ENCODE measurements around the gene RNF111.
A peak's percentile ranks its signal among the peaks of the same experiment; 100 is the strongest.
"Not testable (repeated sequence)": the region's sequence is repeated elsewhere in the genome, so short reads cannot be mapped to it uniquely, and the experiment has no call there.

Gene RNF111

DNA sequence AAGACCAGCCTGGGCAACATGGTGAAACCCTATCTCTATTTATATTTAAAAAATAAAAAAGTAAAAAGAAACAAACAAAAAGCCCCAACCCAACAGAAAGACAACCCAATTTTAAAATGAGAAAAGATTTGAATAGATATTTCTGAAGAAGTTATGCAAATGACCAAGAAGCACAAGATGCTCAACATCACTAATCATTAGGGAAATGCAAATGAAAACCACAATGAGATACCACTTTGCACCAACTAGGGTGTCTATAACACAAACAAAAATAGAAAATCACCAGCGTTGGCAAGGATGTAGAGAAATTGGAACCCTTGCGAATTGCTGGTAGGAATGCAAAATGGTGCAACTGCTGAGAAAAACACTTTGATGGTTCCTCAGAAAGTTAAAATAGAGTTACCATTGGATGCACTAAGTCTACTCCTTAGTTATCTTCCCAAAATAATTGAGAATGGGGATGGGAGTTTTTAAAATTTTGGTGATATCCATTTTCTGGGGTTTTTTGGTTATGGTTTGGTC lies 71.7 kb downstream of the RNF111 start:
- no peak for DNase-seq (ENCODE audit: low spot score)

DNA sequence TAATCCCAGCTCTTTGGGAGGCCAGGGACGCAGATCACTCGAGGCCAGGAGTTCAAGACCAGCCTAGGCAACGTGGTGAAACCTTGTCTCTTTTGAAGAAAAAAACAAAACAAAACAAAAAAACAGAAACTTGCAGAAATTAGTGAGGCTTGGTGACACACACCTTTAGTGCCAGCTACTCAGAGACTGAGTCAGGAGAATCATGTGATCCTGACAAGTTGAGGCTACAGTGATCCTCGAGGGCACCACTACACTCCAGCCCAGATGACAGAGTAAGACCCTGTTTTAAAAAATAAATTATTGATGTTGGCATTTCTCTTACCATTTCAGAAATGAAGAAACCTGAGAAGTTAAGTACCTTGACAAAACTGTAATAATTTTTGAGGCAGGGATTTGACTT lies 72.9 kb downstream of the RNF111 start:
- DNase-seq (ENCODE audit: low spot score): no peak

GRCh38 chr15:59063042-59063441 lies 75.6 kb downstream of the RNF111 start:
- DNase-seq (ENCODE audit: low spot score): no peak

DNA sequence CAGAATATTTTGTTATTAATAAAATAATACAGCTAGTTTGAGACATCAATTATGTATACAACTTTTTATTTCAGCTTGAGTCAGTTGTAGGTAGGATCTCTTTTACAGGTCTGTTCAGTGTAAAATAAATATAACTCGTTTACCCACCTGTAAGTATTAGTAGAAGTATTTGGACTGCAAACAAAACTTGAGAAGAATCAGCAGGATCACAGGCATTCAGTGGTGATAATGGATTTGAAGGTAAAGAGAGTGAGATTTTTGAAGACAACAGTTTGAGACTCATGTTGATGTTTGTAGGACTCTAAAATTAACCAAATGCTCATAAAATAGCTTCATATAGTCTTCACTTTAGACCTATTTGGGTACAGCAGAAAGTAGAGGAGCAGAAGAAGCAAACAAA lies 82.0 kb downstream of the RNF111 start:
- no peak for DNase-seq (ENCODE audit: low spot score)

GRCh38 chr15:59074607-59075006 lies 87.1 kb downstream of the RNF111 start:
- DNase-seq (ENCODE audit: low spot score): no peak

- no peak for DNase-seq (ENCODE audit: low spot score)
Measured at GRCh38 chr15:59087731-59088130, 100.3 kb downstream of the RNF111 start.

GRCh38 chr15:59094077-59094476 lies 106.6 kb downstream of the RNF111 start:
- DNase-seq (ENCODE audit: low spot score): no peak

DNA sequence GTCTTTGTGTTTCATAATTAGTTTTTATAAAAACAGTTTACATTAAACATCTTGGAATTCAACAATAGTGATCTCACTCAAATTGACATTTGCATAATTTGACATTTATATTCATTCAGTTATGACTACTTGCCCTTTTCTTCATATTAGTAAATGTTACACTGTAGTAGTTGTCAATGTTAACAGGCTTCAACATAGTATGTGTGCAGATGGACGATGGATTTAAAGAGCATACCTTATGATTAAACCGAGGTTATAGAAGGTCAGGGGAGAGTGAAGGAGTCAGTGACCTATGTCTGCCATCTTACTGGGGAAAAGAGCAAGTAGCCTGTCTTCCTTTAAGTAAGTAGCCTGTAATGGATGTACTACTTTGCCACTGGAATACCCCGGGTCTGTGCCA lies 109.0 kb downstream of the RNF111 start:
- no peak for DNase-seq (ENCODE audit: low spot score)

- DNase-seq (ENCODE audit: low spot score): no peak
Measured at GRCh38 chr15:59099162-59099685, 111.8 kb downstream of the RNF111 start.

DNA sequence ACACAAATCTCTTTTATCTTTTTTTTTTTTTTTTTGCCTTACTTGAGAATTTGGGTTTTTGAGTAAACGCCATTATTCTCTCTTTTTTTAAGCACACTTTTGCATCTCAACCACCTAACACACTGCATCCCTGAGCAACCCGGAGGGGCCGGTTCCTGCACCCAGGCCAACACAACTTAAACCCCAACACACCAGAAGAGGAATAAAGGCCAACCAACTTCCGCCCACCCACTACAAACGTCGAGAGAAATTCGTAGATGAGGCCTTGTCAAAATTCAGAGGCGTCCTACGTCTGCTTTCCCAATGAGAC lies 117.1 kb downstream of the RNF111 start:
- no peak for DNase-seq (ENCODE audit: low spot score)

DNA sequence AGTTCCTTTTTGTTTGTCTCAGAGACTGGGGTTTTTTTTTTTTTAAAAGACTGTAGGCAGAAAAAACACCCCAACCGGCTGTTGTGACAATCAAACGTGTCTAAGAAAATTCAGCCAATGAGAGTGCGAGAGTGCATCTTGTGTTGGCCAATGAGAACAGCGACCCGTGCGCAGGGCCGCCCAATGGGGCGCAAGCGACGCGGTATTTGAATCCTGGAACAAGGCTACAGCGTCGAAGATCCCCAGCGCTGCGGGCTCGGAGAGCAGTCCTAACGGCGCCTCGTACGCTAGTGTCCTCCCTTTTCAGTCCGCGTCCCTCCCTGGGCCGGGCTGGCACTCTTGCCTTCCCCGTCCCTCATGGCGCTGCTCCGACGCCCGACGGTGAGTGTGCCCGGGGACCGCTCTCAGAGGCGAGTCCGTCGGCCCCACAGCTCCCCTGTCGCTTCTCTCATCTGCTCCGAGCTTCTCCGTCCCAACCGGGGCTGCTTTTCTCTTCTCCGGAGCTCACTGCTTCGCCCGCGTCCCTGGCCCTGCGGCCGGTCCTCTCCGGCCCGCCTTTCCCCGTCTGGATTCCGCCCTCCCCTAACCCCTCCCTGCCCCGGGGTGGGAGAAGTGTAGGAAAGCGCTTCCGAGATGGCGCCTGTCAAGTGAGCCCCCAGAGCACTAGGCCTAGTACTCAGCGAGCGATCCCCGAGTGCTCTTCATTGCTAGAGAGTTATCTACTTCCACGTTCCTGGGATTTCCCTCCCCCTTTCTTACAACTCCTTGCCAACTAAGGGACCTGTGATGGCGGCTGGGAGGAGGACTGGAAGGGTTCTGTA lies 117.7 kb downstream of the RNF111 start, which contains the start of gene CCNB2:
Gene CCNB2, plus strand, starts transcription at position 235 of the 821 bp plus-strand sequence. Its CDS starts 123 bp downstream, at position 358.
- DNase-seq (ENCODE audit: low spot score): peak; percentile 97

DNA sequence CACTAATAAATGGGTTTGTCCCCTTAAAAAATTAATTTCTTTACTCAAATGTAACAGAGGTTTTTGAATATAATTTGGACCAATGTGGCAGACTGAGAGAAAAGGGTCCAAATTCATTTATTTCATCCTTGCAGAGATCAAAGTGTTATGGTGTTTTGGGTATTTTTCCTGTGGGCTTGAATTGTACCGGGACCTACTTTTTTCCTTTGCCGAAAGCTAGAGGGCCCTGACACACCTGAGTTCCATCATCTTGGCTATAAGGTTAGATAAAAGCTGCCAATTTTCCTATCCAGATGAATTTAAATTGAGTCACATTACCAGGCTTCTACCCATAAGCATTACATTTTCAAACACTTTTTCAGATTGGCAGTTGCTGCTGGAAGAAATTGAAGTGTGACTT lies 118.4 kb downstream of the RNF111 start:
- DNase-seq (ENCODE audit: low spot score): peak; percentile 38

DNA sequence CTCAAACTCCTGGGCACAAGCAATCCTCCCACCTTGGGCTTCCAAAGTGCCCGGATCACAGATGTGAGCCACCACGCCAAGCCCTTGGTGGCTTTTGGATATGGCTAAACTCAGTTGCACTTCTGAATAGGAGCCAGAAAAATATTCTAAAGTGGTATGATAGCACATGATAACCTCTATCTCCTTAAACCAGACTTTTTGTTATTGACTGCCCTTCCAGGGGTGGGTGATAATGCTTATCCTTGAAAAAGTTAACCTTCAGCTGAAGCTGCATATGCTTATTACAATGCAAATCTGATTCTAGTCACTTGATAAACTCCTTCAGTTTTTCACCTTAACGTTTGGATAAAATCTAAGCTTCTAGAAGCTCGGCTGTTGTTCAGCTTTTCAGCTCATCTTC lies 123.8 kb downstream of the RNF111 start:
- no peak for DNase-seq (ENCODE audit: low spot score)

- no peak for DNase-seq (ENCODE audit: low spot score)
Measured at GRCh38 chr15:59115047-59115446, 127.6 kb downstream of the RNF111 start.

- DNase-seq (ENCODE audit: low spot score): no peak
Measured at GRCh38 chr15:59116141-59116540, 128.7 kb downstream of the RNF111 start.

- no peak for DNase-seq (ENCODE audit: low spot score)
Measured at GRCh38 chr15:59116771-59117170, 129.3 kb downstream of the RNF111 start.

GRCh38 chr15:59119625-59120024 lies 132.2 kb downstream of the RNF111 start:
- DNase-seq (ENCODE audit: low spot score): no peak

DNA sequence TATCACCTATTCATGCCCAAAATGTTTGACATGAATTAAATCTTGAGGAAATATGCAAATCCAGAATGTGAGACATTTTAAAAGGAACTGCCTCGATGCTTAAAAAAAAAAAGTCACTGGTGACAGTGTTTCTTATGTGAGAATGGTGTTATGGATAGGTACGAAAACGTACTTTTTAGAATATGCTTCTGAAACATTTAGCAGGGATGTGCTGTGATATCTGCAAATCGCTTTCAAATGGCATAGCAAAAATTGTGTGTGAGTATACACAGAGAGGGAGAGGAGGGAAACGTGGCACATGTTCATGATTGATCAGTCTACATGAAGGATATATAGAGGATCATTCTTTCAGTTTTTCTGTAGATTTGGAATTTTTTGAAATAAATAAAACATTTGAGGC lies 133.5 kb downstream of the RNF111 start:
- DNase-seq (ENCODE audit: low spot score): no peak

GRCh38 chr15:59124261-59124660 lies 136.8 kb downstream of the RNF111 start:
- DNase-seq (ENCODE audit: low spot score): no peak

GRCh38 chr15:59125683-59126082 lies 138.2 kb downstream of the RNF111 start:
- not testable (repeated sequence) for DNase-seq (ENCODE audit: low spot score)

DNA sequence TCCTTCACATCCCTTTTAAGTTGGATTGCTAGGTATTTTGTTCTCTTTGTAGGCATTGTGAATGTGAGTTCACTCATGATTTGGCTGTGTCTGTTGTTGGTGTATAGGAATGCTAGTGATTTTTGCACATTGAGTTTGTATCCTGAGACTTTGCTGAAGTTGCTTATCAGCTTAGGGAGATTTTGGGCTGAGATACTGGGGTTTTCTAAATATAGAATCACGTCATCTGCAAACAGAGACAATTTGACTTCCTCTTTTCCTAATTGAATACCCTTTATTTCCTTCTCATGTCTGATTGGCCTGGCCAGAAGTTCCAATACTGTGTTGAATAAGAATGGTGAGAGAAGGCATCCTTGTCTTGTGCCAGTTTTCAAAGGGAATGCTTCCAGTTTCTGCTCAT lies 139.8 kb downstream of the RNF111 start:
- DNase-seq (ENCODE audit: low spot score): not testable (repeated sequence)

GRCh38 chr15:59131456-59131855 lies 144.0 kb downstream of the RNF111 start:
- no peak for DNase-seq (ENCODE audit: low spot score)

DNA sequence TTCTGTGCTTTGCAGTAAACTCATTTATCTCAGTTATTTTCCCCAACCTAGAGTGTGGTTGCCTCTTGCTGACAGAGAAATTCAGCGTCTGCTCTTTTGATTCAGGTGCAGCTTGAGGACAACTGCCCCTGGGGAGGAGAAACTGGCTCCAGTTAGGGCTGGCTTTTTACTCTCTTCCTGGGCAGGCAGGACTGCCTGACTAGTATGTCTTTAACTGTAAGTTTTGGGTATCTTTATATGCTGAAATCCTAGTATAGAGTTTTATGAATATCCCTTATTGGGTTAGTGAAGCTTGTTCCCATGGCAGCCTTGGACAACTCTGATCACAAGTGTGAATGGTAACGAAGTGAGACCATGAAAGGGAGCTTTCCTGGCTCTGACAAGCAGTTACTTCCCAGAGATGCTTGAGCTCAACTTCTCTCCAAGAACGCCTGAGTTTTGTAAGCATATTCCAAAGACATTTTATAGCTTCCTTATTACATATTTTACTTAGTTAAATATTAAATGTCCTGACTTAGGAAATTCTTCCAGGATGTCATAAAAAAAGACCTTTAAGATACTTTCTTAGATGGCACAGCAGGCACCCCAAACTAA lies 144.6 kb downstream of the RNF111 start:
- DNase-seq (ENCODE audit: low spot score): no peak

Data from iPS-NIHi11 (cell line).